GM12878 (cell line): Measurements from ENCODE around the gene DMAC1. TPM values are rescaled to one million over a fixed set of nuclear protein-coding genes. Genes with fewer than 3 reads are reported as not detected.

Experiments
- ATF7 ChIP-seq: fragments of 450-650 bp; IDR thresholded peaks from 2 replicates; pipeline ENCODE4 v1.6.1; 2016; ENCODE audit warnings: low read depth, mild to moderate bottlenecking
- BCLAF1 ChIP-seq: fragments of 450-650 bp; IDR thresholded peaks from 2 replicates; pipeline ENCODE4 v1.6.1; 2017; ENCODE audit warnings: antibody characterized with exemption, mild to moderate bottlenecking, moderate library complexity
- BHLHE40 ChIP-seq, 2 experiments: fragments of 450-650 bp in 1 of 2; IDR thresholded peaks; 2 replicates each; pipeline ENCODE4 v1.6.1; 2011 to 2017; ENCODE audit warnings: low read depth in 2 of 2, borderline replicate concordance in 1 of 2, improper control_type of control experiment in 1 of 2, low read length in 1 of 2, mild to moderate bottlenecking in 1 of 2
- CBX5 ChIP-seq: sonication (generic); IDR thresholded peaks from 2 replicates; pipeline ENCODE4 v1.6.1; 2016; ENCODE audit warnings: low read depth, moderate library complexity, mild to moderate bottlenecking, inconsistent platforms
- EP300 ChIP-seq, 2 experiments: fragments of 150-350 bp in 1 of 2; IDR thresholded peaks; 2 replicates each; pipeline ENCODE4 v1.6.1; 2011 to 2012; ENCODE audit warnings: low read depth in 2 of 2, low read length in 2 of 2, borderline replicate concordance in 1 of 2, improper control_type of control experiment in 1 of 2, inconsistent platforms in 1 of 2; ENCODE audit not compliant: control insufficient read depth in 1 of 2
- EZH2 ChIP-seq: IDR thresholded peaks from 2 replicates; pipeline ENCODE4 v1.6.1; 2012; ENCODE audit warnings: low read depth, mild to moderate bottlenecking, control low read depth, inconsistent platforms, low read length, borderline replicate concordance; ENCODE audit not compliant: control insufficient read depth
- FOS ChIP-seq: IDR thresholded peaks from 3 replicates; pipeline ENCODE4 v1.6.1; 2011; ENCODE audit warnings: borderline replicate concordance; ENCODE audit not compliant: insufficient read length; ENCODE audit errors: extremely low read depth
- FOXM1 ChIP-seq: IDR thresholded peaks from 2 replicates; pipeline ENCODE4 v1.6.1; 2012; ENCODE audit warnings: low read depth, mild to moderate bottlenecking, inconsistent platforms, low read length, moderate library complexity
- JUNB ChIP-seq: IDR thresholded peaks from 2 replicates; pipeline ENCODE4 v1.6.1; 2016; ENCODE audit warnings: antibody characterized with exemption, mild to moderate bottlenecking
- MEF2B ChIP-seq: fragments of 450-650 bp; IDR thresholded peaks from 2 replicates; pipeline ENCODE4 v1.6.1; 2018; ENCODE audit warnings: mild to moderate bottlenecking, moderate library complexity; ENCODE audit not compliant: partially characterized antibody, poor library complexity, severe bottlenecking
- NBN ChIP-seq: fragments of 450-650 bp; IDR thresholded peaks from 2 replicates; pipeline ENCODE4 v1.6.1; 2016
- RB1 ChIP-seq: fragments of 450-650 bp; formaldehyde crosslinking; IDR thresholded peaks from 2 replicates; pipeline ENCODE4 v1.6.1; 2017; ENCODE audit warnings: mild to moderate bottlenecking, borderline replicate concordance
- RELA ChIP-seq: fragments of 450-650 bp; IDR thresholded peaks from 2 replicates; pipeline ENCODE4 v1.8.0; 2014; ENCODE audit warnings: borderline replicate concordance; ENCODE audit not compliant: partially characterized antibody
- SMAD5 ChIP-seq: IDR thresholded peaks from 2 replicates; pipeline ENCODE4 v1.6.1; 2016; ENCODE audit warnings: antibody characterized with exemption, low read depth
- SMC3 ChIP-seq: IDR thresholded peaks from 2 replicates; pipeline ENCODE4 v1.6.1; 2011; ENCODE audit warnings: low read length, improper control_type of control experiment, borderline replicate concordance
- YY1 ChIP-seq: IDR thresholded peaks from 2 replicates; pipeline ENCODE4 v1.6.1; 2011; ENCODE audit warnings: low read depth, mild to moderate bottlenecking, low read length
- polyA plus RNA-seq, 11 experiments: library from polyadenylated mRNA; depleted of rRNA in 4 of 11; unstranded in 6 of 11; stranded (reverse) in 5 of 11; fragments of >200 nt; fragmentation: Nextera tagmentation in 4 of 11; fragmentation: Illumina TruSeq in 1 of 11; extraction: Ambion mirVana in 4 of 11; extraction: Trizol in 1 of 11; gene quantifications; 1 replicate in 1 of 11; 2 replicates in 10 of 11; pipeline versions ENCODE4 v1.2.1 to v1.2.3, GENCODE V29; 2011 to 2016; ENCODE audit warnings: inconsistent platforms in 2 of 11, missing spikeins in 2 of 11, low read depth in 1 of 11
- total RNA-seq, 4 experiments: library from RNA; depleted of rRNA in 3 of 4; stranded (reverse); fragments of >200 nt in 3 of 4; fragmentation: Illumina TruSeq in 1 of 4; extraction: Trizol in 1 of 4; gene quantifications; 2 replicates each; pipeline versions ENCODE4 v1.2.1 to v1.2.3, GENCODE V29; 2013 to 2021

Gene DMAC1
- total and polyA plus RNA-seq, 10 of the 15 experiments (the other 5 are each of a cell fraction or from before 2014, with no cell fraction given): 16.0 to 123 (median 44.5) TPM

DNA sequence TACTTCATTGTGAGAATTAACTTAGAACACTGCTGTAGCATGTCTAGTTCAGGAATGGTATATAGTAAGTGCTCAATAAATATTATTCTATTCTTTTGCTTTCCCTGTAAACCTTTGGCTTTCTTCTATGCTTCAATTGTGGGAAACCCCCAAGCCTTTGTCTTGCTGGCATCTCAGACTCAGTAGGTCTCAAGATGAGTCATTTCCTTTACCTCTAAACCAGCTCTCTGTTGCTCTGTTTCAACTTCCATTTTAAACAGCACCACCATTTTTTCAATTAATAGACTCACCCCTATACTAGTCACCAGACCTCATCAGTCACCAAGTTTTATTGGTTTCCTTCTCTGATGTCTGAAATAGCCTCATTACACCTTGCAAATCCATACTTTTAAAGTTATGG, 43.5 kb downstream of the DMAC1 start (continued):
- TF ChIP-seq MEF2B (no peak), ATF7 (peak; percentile 50; the same call in 1 of the 2 replicates), SMC3 (no peak), YY1 (peak; percentile 84), NBN (0 out of 2 replicates have a peak, but pooled peaks have one; percentile 47), CBX5 (0 out of 2 replicates have a peak, but pooled peaks have one; percentile 57), SMAD5 (no peak), BHLHE40 (IDR thresholded peaks at IDR 0.05; ENCODE audit: borderline replicate concordance in 1 of 2, low read depth in 2 of 2, low read length in 1 of 2) (peak; percentile 29 to 48; a peak in 2 of 4 replicates), FOXM1 (no peak), RB1 (no peak), RELA (peak; percentile 20), EZH2 (no peak), BCLAF1 (no peak), EP300 (IDR thresholded peaks at IDR 0.05; ENCODE audit: borderline replicate concordance in 1 of 2, control insufficient read depth in 1 of 2, low read depth in 2 of 2, low read length in 2 of 2) (peak in 1 of 2 experiments; percentile 21; a peak in 2 of 4 replicates), FOS (no peak), JUNB (peak; percentile 76)
